K562 (cell line): Measurements from ENCODE around the gene PEX6. TPM values are rescaled to one million over a fixed set of nuclear protein-coding genes. Genes with fewer than 3 reads are reported as not detected.
A peak's percentile ranks its signal among the peaks of the same experiment; 100 is the strongest.

ENCODE experiments used
- C11orf30 ChIP-seq: fragments of 450-650 bp; IDR thresholded peaks from 2 replicates; pipeline ENCODE4 v1.6.1; 2016; ENCODE audit warnings: low read depth, mild to moderate bottlenecking
- DIDO1 ChIP-seq: fragments of 450-650 bp; IDR thresholded peaks from 2 replicates; pipeline ENCODE4 v1.6.1; 2016; ENCODE audit warnings: low read depth, missing biosample characterization, missing genetic modification characterization
- ERF ChIP-seq: fragments of 450-650 bp; formaldehyde crosslinking; IDR thresholded peaks from 2 replicates; pipeline ENCODE4 v1.4.0; 2020; ENCODE audit warnings: mild to moderate bottlenecking, mixed read lengths
- FOXK2 ChIP-seq, 2 experiments: fragments of 450-650 bp; IDR thresholded peaks in 1 of 2; conservative IDR thresholded peaks in 1 of 2; 2 replicates each; pipeline ENCODE4 v1.6.1; 2016; ENCODE audit warnings: low read depth in 2 of 2, mild to moderate bottlenecking in 1 of 2
- FOXP1 ChIP-seq: sonication (generic); formaldehyde crosslinking; IDR thresholded peaks from 2 replicates; pipeline ENCODE4 v1.8.0; 2022; ENCODE audit warnings: mild to moderate bottlenecking, missing genetic modification reagents
- HCFC1 ChIP-seq: IDR thresholded peaks from 2 replicates; pipeline ENCODE4 v1.6.1; 2012; ENCODE audit warnings: low read depth, low read length, improper control_type of control experiment
- KDM2B ChIP-seq: fragments of 250-450 bp; sonication (Bioruptor Pico); IDR thresholded peaks from 2 replicates; pipeline ENCODE4 v1.8.0; 2021; ENCODE audit warnings: mild to moderate bottlenecking, moderate library complexity
- KDM4B ChIP-seq, 2 experiments: fragments of 450-650 bp in 1 of 2; sonication (generic) in 1 of 2; IDR thresholded peaks; 2 replicates each; pipeline ENCODE4 v1.6.1; 2016 to 2017; ENCODE audit warnings: borderline replicate concordance in 2 of 2, antibody characterized with exemption in 1 of 2, low read depth in 1 of 2, mild to moderate bottlenecking in 1 of 2
- MEIS2 ChIP-seq: fragments of 450-650 bp; IDR thresholded peaks from 2 replicates; pipeline ENCODE4 v1.6.1; 2014; ENCODE audit warnings: mild to moderate bottlenecking; ENCODE audit not compliant: partially characterized antibody
- RBBP5 ChIP-seq: fragments of 200-600 bp; sonication (generic); IDR thresholded peaks from 2 replicates; pipeline ENCODE4 v1.6.1; 2012; ENCODE audit warnings: borderline replicate concordance, mild to moderate bottlenecking, low read length, control low read depth, inconsistent platforms; ENCODE audit not compliant: insufficient read depth, poor library complexity, severe bottlenecking
- SMAD3 ChIP-seq: fragments of 450-650 bp; formaldehyde crosslinking; conservative IDR thresholded peaks from 2 replicates; pipeline ENCODE4 v1.4.0; 2020; ENCODE audit warnings: mild to moderate bottlenecking
- ZNF584 ChIP-seq: fragments of 200-800 bp; sonication (Bioruptor generic); IDR thresholded peaks from 2 replicates; pipeline ENCODE4 v1.6.1; 2016; ENCODE audit warnings: low read depth, mild to moderate bottlenecking, missing genetic modification characterization, missing compliant biosample characterization
- ZNF764 ChIP-seq: fragments of 250-450 bp; sonication (Bioruptor Pico); IDR thresholded peaks from 2 replicates; pipeline ENCODE4 v1.4.0; 2020; ENCODE audit warnings: low read depth, mild to moderate bottlenecking, moderate library complexity
- polyA plus RNA-seq, 8 experiments: library from polyadenylated mRNA; depleted of rRNA in 4 of 8; stranded (reverse) in 5 of 8; unstranded in 3 of 8; fragments of >200 nt; fragmentation: Nextera tagmentation in 2 of 8; fragmentation: Illumina TruSeq in 1 of 8; extraction: Ambion mirVana in 2 of 8; extraction: Trizol in 1 of 8; gene quantifications; 2 replicates each; pipeline versions ENCODE4 v1.2.1 to v1.2.3, GENCODE V29; 2011 to 2014; ENCODE audit warnings: inconsistent platforms in 1 of 8, missing spikeins in 1 of 8
- total RNA-seq, 7 experiments: library from RNA; depleted of rRNA in 6 of 7; stranded (reverse); fragments of >200 nt in 6 of 7; fragmentation: Illumina TruSeq in 2 of 7; extraction: Trizol in 2 of 7; gene quantifications; 2 replicates each; pipeline versions ENCODE4 v1.2.1 to v1.2.3, GENCODE V29; 2011 to 2021; ENCODE audit warnings: low replicate concordance in 1 of 7
- TF ChIP-seq, protein P1 (sequence below), 2 experiments: IDR thresholded peaks; 2 replicates each; pipeline ENCODE4 v1.6.1; 2011; ENCODE audit warnings: borderline replicate concordance in 1 of 2, control low read depth in 1 of 2, low read depth in 1 of 2, low read length in 1 of 2, mild to moderate bottlenecking in 1 of 2, mixed read lengths in 1 of 2, moderate library complexity in 1 of 2; ENCODE audit not compliant: insufficient read depth in 1 of 2, insufficient read length in 1 of 2, poor library complexity in 1 of 2, severe bottlenecking in 1 of 2; ENCODE audit errors: extremely low read depth in 1 of 2
- TF ChIP-seq, protein P2 (sequence below): sonication (generic); formaldehyde crosslinking; IDR thresholded peaks from 2 replicates; pipeline ENCODE4 v1.8.0; 2022; ENCODE audit warnings: missing genetic modification reagents, mild to moderate bottlenecking, moderate library complexity, borderline replicate concordance
- TF ChIP-seq, protein P3 (sequence below): fragments of 250-450 bp; sonication (Bioruptor Pico); IDR thresholded peaks from 2 replicates; pipeline ENCODE4 v1.8.0; 2022; ENCODE audit warnings: moderate library complexity, mild to moderate bottlenecking, inconsistent platforms
- TF ChIP-seq, protein P4 (sequence below): sonication (generic); formaldehyde crosslinking; IDR thresholded peaks from 2 replicates; pipeline ENCODE4 v1.8.1; 2023; ENCODE audit warnings: mild to moderate bottlenecking, missing genetic modification reagents
- TF ChIP-seq, protein P5 (sequence below): sonication (generic); formaldehyde crosslinking; IDR thresholded peaks from 2 replicates; pipeline ENCODE4 v1.8.0; 2022; ENCODE audit warnings: mild to moderate bottlenecking, missing genetic modification reagents
- TF ChIP-seq, protein P6 (sequence below): fragments of 150-350 bp; conservative IDR thresholded peaks from 2 replicates; pipeline ENCODE4 v1.6.1; 2014; ENCODE audit warnings: low read length

The PEX6 gene
- total and polyA plus RNA-seq, 9 of the 15 experiments (the other 6 are each of a cell fraction or from before 2014, with no cell fraction given): 0.17 to 20.8 (median 6.9) TPM

DNA sequence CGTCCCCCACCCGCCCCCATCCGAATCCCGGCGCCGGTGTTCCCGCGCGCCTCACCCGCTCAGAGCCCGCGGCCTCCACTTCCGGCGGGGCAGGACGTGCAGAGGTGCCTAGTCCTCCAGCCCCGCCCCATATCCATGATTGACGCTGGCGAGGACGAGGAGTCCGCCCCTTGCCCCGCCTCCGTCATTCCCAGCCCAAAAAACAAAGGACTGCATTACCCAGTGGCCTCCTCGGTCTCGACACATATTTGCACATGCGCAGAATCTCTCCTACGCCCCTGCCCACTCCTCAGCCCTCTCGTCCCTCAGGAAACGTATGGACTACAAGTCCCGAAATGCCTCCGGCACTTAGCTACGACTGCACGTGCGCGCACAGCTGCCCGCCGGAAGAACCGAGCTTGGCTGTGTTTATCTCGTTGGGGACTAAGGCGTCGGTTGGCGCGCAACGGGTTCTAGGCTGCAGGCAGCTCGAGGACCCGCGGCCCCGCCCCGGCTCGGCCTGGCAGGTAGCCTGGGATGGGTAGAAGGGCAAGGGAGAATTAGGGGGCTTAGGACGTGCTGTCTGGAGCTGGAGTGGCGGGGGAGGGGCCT, 35.0 kb upstream of the PEX6 start, which contains the start of the genes KLHDC3 and MEA1 (continued):
- TF ChIP-seq, protein P1, sequence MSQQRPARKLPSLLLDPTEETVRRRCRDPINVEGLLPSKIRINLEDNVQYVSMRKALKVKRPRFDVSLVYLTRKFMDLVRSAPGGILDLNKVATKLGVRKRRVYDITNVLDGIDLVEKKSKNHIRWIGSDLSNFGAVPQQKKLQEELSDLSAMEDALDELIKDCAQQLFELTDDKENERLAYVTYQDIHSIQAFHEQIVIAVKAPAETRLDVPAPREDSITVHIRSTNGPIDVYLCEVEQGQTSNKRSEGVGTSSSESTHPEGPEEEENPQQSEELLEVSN (IDR thresholded peaks at IDR 0.05; ENCODE audit: borderline replicate concordance in 1 of 2, extremely low read depth in 1 of 2, insufficient read depth in 1 of 2, insufficient read length in 1 of 2, low read depth in 1 of 2, low read length in 1 of 2, poor library complexity in 1 of 2, severe bottlenecking in 1 of 2): peak; percentile 46 to 83
- TF ChIP-seq SMAD3 (CRISPR knock-in tag) (no peak), DIDO1 (tag) (peak; percentile 68; the same call in 1 of the 2 replicates), ZNF764 (no peak), FOXP1 (CRISPR knock-in tag) (peak; percentile 93; the same call in 1 of the 2 replicates), HCFC1 (peak; percentile 99), MEIS2 (peak; percentile 82), KDM4B (IDR thresholded peaks at IDR 0.05; ENCODE audit: borderline replicate concordance in 2 of 2, low read depth in 1 of 2) (peak in 1 of 2 experiments; percentile 64; a peak in 1 of 4 replicates), ZNF584 (no peak), KDM2B (CRISPR knock-in tag) (no peak), FOXK2 (conservative IDR thresholded peaks at IDR 0.05 in 1 of 2, IDR thresholded peaks at IDR 0.05 in 1 of 2; ENCODE audit: low read depth in 2 of 2) (peak; percentile 98 to 100), ERF (CRISPR knock-in tag) (no peak), C11orf30 (peak; percentile 74), RBBP5 (peak; percentile 70)
- TF ChIP-seq, protein P2, sequence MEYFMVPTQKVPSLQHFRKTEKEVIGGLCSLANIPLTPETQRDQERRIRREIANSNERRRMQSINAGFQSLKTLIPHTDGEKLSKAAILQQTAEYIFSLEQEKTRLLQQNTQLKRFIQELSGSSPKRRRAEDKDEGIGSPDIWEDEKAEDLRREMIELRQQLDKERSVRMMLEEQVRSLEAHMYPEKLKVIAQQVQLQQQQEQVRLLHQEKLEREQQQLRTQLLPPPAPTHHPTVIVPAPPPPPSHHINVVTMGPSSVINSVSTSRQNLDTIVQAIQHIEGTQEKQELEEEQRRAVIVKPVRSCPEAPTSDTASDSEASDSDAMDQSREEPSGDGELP (CRISPR knock-in tag): peak; percentile 99
- TF ChIP-seq, protein P3, sequence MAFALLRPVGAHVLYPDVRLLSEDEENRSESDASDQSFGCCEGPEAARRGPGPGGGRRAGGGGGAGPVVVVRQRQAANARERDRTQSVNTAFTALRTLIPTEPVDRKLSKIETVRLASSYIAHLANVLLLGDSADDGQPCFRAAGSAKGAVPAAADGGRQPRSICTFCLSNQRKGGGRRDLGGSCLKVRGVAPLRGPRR: no peak
- TF ChIP-seq, protein P4, sequence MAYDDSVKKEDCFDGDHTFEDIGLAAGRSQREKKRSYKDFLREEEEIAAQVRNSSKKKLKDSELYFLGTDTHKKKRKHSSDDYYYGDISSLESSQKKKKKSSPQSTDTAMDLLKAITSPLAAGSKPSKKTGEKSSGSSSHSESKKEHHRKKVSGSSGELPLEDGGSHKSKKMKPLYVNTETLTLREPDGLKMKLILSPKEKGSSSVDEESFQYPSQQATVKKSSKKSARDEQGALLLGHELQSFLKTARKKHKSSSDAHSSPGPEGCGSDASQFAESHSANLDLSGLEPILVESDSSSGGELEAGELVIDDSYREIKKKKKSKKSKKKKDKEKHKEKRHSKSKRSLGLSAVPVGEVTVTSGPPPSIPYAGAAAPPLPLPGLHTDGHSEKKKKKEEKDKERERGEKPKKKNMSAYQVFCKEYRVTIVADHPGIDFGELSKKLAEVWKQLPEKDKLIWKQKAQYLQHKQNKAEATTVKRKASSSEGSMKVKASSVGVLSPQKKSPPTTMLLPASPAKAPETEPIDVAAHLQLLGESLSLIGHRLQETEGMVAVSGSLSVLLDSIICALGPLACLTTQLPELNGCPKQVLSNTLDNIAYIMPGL (CRISPR knock-in tag): no peak
- TF ChIP-seq, protein P5, sequence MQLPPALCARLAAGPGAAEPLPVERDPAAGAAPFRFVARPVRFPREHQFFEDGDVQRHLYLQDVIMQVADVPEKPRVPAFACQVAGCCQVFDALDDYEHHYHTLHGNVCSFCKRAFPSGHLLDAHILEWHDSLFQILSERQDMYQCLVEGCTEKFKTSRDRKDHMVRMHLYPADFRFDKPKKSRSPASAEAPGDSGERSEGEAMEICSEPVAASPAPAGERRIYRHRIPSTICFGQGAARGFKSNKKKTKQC: 0 out of 2 replicates have a peak, but pooled peaks have one; percentile 14
- TF ChIP-seq, protein P6, sequence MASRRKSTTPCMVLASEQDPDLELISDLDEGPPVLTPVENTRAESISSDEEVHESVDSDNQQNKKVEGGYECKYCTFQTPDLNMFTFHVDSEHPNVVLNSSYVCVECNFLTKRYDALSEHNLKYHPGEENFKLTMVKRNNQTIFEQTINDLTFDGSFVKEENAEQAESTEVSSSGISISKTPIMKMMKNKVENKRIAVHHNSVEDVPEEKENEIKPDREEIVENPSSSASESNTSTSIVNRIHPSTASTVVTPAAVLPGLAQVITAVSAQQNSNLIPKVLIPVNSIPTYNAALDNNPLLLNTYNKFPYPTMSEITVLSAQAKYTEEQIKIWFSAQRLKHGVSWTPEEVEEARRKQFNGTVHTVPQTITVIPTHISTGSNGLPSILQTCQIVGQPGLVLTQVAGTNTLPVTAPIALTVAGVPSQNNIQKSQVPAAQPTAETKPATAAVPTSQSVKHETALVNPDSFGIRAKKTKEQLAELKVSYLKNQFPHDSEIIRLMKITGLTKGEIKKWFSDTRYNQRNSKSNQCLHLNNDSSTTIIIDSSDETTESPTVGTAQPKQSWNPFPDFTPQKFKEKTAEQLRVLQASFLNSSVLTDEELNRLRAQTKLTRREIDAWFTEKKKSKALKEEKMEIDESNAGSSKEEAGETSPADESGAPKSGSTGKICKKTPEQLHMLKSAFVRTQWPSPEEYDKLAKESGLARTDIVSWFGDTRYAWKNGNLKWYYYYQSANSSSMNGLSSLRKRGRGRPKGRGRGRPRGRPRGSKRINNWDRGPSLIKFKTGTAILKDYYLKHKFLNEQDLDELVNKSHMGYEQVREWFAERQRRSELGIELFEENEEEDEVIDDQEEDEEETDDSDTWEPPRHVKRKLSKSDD: no peak
